HG03521 (cell line): ENCODE measurements around the gene TMEM245.

ENCODE experiments used
- ATAC-seq: cut with Tn5 transposase; IDR thresholded peaks from one replicate; pipeline ENCODE4 v1.9.1; 2021; ENCODE audit warnings: mild to moderate bottlenecking, moderate library complexity; ENCODE audit not compliant: unreplicated experiment

TMEM245 gene

DNA sequence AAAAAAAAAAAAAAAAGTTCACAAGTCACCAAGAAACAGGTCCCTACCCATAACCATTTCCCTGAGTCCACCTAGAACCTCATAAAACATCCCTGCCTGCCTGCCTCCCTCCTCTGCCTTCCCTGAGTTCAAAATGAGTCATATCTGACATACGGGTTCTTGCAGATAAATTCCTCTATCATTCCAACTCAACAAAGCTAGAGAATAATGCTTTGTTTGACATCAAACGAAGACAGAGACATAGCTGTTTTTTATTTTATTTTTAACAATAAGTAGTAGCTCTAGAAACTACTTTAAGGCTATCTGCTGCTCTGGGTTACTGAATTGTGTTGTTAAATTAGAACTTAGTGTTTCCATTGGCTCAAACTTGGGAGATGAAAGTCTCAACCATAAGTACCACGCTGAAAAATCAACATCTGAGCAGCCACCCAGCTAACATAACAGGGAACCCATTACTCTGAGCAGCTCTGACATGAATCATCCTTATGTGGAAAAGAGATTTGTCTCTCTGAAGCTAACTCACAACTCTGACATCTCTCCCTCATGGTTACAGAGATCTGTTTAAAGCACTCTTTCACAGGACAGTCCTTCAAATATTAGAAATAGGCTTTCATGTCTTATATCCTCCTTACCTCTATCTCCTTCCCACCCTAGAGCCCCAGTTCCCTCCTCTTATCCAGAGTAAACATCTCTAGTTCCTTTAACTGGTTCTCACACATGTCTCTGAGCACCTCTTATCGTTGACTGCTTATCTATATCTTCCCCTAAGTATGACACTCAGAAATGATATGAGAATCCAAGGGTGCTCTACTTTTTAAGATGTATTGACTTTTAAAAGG lies 12.1 kb downstream of the TMEM245 start:
- no peak for ATAC-seq

DNA sequence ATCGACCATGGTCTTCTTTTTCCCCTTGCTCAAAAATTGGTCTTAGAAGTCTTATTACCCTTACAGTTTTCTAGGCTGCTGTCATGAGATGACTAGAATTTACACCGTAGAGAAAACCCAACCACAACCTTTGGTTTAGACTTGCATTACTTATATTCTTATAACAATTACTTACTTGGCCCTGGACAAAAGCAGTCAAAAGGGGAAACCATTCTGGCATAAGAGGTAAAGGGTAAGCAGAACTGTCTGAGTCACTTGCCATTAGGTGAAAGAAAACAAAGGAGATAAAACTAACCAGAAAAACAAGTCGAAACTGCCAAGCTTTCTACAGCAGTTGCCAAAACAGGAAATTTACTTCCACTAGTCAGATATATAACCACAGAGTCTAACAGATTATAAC lies 17.9 kb downstream of the TMEM245 start:
- peak; percentile 61 for ATAC-seq

DNA sequence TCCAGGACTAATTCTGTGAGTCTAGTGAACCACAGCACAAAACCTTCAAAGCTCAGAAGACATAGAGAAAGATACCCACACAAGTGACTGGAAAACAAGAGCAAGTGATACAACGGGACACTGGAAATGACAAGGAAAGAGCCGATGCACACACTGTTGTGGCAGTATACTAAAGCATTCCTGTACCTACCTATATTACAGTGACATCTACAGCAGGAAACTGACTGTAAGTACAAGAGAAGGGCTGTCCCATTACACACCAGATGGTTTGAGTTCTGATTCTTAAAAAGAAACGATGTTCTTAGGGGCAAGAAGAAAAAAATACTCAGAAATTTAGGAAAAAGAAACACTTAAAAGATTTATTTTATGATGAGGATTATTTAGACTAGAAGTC lies 18.5 kb downstream of the TMEM245 start:
- ATAC-seq: no peak

- ATAC-seq: no peak
These were observed 19.1 kb downstream of the TMEM245 start for GRCh38 chr9:109100543-109101201.

DNA sequence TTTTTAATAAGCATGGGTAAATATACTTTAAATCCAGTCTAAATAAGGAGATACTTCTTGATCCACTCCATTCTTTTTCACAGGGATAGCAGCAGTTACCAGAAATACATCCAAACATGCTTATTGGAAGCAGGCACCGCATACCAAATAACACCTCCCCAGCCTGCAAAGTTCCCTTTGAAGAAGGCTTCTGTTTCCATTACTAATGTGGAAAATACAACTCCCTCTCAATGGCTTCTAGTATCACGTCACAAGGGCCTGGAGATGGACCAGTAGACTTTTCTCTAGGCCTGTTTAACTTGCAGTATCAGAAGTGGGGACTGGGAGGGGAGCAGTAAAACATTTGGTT lies 20.8 kb downstream of the TMEM245 start:
- ATAC-seq: no peak

- no peak for ATAC-seq
These were observed 21.4 kb downstream of the TMEM245 start for GRCh38 chr9:109098171-109098959.

DNA sequence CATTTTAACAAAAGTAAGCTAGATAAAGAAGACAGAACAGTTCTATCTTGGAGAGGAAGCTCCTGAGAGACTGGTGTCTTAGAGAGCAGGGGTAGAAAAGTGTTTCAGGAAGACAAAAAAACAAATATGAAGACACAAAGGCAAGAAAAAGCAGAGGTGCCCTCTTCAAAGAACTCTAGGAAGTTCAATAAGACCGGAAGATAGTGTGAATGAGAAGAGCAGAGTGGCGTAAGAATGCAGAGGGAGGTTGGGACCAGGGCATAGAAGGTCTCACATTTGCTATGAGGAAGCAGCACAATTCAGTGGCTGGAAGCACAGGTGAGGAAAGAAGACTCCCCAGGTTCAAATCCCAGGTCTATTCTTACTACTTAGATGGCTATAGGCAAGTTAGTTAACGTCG lies 22.6 kb downstream of the TMEM245 start:
- no peak for ATAC-seq

DNA sequence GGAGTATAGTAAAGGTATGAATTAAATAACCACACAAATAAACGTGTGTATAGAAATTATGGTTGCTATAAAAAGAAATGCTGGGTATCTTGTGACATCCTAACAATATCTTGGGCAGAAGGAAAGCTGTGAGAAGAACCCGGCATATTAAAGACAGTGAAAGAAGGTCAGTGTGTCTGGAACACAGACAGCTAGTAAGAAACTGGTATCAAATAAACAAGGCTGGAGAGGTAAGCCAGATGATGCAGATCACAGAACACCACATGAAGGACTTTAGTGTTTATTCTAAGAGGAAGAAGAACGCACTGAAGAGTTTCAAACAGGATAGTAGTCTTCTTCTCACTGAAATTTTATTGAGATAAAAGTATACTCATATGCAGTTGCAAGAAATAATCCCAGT lies 24.4 kb downstream of the TMEM245 start:
- ATAC-seq: no peak

DNA sequence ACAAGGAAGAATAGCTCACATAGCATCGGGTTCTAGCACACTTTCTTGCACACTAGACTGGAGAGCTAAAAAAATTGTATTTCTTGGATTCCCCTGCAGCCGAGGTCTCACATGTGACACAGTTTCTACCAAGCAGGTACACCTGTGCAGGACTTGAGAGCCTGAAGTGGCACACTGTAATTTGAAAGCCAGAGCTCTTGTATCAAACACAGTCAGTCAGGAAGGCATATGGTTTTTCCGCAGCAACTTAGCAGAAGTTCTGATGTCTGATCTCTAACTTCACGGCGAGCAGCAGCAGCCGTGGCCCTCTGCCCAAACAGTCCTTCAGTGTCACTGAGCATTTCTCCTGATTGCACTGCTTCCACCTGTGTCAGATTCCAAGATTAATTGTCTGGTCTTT lies 25.5 kb downstream of the TMEM245 start:
- no peak for ATAC-seq

- ATAC-seq: no peak
These were observed 27.2 kb downstream of the TMEM245 start for GRCh38 chr9:109092587-109092986.

DNA sequence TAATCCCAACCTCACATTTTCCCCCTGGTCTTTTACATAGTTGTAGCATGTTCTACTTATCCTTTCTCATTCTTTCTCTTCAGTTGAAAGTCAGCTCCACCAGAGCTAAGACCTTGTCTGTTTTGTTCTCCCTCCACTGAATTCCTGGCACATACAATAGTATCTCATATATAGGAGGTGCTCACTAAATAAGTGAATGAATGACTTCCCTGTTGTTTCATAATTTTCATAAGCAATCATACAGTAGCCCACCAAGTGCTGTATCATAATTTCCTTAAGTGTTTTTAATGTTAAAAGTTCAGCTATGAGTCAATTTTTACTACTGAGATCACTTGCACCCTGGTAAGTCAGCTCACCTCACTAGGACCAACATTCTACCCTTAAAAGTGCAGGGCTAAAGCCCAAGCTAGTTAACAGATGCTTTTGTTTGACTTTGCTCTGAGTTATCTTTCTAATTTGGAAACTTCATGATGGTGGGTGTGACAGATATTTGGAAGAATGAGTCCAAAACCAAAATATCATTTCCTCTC lies 27.6 kb downstream of the TMEM245 start:
- ATAC-seq: no peak

DNA sequence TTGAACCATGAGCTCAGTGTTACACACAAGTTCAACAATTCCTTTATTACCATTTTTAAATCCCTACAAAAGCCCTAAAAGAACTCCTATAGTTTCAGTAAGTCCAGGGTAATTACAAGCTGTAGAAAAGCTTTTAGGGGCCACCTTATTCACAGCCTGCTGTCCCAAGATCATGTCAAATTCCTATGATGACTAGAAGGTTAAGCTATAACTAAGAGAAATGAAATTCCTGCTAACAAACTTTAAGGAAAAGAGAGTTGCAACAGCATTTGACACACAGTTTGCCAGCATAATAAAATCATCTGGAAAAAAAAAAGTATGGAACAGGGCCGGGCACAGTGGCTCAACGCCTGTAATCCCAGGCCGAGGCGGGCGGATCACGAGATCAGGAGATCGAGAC lies 31.5 kb downstream of the TMEM245 start:
- no peak for ATAC-seq

DNA sequence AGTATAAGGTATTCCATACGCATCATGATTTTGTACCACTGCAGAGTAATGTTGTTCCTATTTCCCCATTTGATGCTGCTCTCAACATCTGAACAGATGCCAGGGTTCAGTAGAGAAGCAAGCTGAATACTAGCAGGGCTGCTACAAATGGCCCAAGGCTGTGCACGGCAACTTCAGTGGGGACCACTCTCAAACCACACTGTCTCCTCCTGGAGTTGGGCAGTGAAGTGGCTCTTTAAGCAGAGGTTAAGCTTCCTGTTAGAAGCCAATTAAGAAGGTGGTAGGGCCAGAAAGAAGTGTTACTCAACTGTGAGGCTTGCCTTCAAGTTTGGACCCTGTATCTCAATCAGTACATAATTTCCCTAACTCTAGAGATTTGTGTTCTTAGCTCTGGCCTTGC lies 32.0 kb downstream of the TMEM245 start:
- ATAC-seq: no peak

- no peak for ATAC-seq
These were observed 33.5 kb downstream of the TMEM245 start for GRCh38 chr9:109086221-109086620.

DNA sequence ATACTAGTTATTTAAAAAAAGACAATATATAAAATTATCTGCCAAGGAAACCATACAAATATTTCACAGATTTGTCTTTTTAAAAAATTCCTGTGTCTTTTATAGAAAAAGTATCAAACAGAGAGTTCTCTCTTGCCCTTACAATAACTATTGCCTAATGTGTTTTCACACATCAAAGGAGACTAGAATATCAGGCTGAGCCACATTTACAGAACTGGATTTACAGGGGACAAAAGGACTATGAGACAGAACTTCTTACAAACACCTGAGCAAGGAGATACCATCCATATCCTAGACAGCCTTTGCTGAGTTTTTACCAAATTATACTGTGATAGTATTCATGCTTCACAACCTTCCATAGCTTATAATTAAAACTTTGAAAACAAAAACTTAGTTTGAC lies 34.2 kb downstream of the TMEM245 start:
- no peak for ATAC-seq

GRCh38 chr9:109083813-109084405 lies 35.8 kb downstream of the TMEM245 start:
- ATAC-seq: no peak

DNA sequence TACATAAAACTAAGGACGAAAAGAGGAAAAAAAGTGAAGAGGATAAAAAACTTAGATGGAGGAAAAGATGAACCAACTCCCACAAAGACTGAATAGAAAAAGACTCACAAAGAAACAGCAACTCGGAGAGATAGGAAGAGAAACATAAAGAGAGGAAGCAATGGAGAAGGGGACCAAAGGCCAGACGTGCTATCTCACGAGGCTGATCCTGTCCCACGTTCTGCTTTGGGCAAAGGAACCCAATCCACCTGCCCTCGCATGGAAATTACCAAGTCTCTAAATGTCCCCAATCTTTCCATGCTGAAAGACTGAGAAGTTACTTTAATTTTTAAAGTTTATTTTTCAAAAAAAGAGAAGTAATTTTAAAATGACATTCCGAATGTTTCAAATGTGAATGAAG lies 36.6 kb downstream of the TMEM245 start:
- no peak for ATAC-seq

- ATAC-seq: no peak
These were observed 37.6 kb downstream of the TMEM245 start for GRCh38 chr9:109082091-109082620.

DNA sequence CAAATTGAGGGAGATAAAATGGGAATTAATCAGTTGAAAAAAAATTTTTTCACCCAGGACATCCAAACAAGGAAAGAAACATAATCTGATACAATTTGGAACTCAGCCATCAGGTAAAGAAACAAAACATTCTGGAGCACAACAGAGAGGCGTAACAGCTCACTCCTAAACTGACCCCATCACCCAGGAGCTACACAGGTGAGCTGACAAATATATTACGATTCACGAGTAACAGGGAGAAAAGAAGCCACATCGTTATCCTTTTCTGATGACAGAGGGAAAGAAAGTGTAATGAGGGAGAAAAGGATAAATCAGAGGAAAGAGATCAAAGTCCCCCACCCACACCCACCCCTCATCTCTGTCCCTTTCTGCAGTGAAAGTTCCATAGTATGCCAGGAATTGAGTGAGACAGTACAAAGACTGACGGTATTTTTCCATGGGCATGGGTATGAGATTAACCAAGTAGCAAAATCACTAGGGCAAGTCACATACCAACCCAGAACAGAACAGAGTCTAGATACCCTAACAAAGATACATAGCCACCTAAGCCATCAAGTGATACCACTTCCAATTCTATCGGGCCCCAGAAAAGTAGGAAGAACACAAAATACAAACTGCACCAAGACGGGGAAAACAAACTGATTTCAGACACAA lies 45.4 kb downstream of the TMEM245 start:
- no peak for ATAC-seq

DNA sequence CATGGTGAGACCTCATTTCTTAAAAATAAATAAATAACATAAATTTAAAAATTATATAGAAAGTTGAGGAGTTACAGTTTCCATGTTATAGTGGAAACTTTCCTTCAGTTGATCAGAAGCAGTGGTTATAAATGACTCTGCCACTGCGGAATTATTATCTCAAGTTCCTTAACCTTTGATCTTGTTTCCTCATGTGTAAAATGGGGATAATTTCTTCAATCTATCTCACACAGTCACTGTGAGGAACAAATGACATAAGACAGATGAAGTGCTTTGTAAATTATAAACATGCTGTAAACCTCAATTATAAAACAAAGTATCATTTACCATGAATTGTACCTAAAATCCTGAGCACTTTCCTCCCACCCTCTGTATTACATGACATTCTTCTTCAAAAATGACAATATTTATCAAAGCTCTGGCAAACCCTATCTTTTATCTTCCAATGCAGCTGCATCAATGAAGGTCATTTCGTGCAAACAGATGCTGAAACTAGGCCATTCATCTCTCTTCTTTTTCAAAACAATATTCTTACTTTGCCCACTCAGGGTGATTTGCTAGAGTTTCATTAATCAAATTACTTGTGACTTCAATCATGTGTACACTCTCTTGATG lies 46.8 kb downstream of the TMEM245 start:
- no peak for ATAC-seq
